Measurements from ENCODE around the gene IRF2BP1. TPM values are rescaled to one million over a fixed set of nuclear protein-coding genes. Genes with fewer than 3 reads are reported as not detected.

IRF2BP1 gene
- total and polyA plus RNA-seq, 2 donors (not counting 1 experiment from before 2014, with no cell fraction given), result 4.0 to 23.1 TPM

DNA sequence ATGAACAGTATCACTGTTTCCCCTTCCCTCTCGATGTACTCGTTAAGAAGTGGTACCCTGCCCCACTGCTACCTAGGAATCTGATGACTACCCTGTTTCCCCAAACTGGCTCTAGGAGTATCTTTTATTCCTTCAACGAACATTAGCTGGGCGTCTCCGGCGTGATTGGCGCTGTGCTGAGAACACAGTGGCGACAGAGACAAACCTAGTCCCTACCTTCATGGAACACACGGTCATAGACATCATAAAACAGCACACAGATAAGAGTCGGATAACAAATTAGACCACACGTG is 23.7 kb downstream of the IRF2BP1 start:
- Histone ChIP-seq H4K20me1 (ENCODE audit: control insufficient read depth, extremely low read depth, insufficient read depth, low read length) (no peaks in the 10 kb centered on the region), H3K36me3 (ENCODE audit: control insufficient read depth, insufficient read depth, low read length) (peaks cover 7% of the 10 kb centered on the region), H3K27me3 (ENCODE audit: control insufficient read depth, insufficient read depth, low read length) (peaks cover 30% of the 10 kb centered on the region), H3K4me2 (ENCODE audit: extremely low read depth, insufficient read depth, low read length) (peak overlapping the region; percentile 94), H3K4me1 (ENCODE audit: control insufficient read depth, extremely low read depth, insufficient read depth, low read length) (no peaks in the 10 kb centered on the region), H3K9ac (ENCODE audit: insufficient read depth, low read length) (peak overlapping the region; percentile 86), H2AFZ (ENCODE audit: low read length) (peak overlapping the region; percentile 51), H3K9me3 (ENCODE audit: control insufficient read depth, insufficient read depth, low read depth, low read length) (no peaks in the 10 kb centered on the region), H3K79me2 (ENCODE audit: control insufficient read depth, insufficient read depth, low read length) (peaks cover 32% of the 10 kb centered on the region), H3K4me3 (replicated peaks in 1 of 4; ENCODE audit: control extremely low read depth in 1 of 4, insufficient read depth in 1 of 4, low read depth in 3 of 4, low read length in 4 of 4) (peak overlapping the region; percentile 81 to 97 (median 92)), H3K27ac (ENCODE audit: insufficient read depth, low read length) (peak overlapping the region; percentile 88)
- no peak for DNase-seq (ENCODE audit: low read depth in 2 of 2)
- TF ChIP-seq EZH2 (IDR thresholded peaks at IDR 0.05; ENCODE audit: low read length, missing control alignments), result no peak
- TF ChIP-seq, protein P1, sequence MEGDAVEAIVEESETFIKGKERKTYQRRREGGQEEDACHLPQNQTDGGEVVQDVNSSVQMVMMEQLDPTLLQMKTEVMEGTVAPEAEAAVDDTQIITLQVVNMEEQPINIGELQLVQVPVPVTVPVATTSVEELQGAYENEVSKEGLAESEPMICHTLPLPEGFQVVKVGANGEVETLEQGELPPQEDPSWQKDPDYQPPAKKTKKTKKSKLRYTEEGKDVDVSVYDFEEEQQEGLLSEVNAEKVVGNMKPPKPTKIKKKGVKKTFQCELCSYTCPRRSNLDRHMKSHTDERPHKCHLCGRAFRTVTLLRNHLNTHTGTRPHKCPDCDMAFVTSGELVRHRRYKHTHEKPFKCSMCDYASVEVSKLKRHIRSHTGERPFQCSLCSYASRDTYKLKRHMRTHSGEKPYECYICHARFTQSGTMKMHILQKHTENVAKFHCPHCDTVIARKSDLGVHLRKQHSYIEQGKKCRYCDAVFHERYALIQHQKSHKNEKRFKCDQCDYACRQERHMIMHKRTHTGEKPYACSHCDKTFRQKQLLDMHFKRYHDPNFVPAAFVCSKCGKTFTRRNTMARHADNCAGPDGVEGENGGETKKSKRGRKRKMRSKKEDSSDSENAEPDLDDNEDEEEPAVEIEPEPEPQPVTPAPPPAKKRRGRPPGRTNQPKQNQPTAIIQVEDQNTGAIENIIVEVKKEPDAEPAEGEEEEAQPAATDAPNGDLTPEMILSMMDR (conservative IDR thresholded peaks at IDR 0.05 in 1 of 2, IDR thresholded peaks at IDR 0.05 in 1 of 2; ENCODE audit: low read depth in 1 of 2, low read length in 2 of 2), result no peak

DNA sequence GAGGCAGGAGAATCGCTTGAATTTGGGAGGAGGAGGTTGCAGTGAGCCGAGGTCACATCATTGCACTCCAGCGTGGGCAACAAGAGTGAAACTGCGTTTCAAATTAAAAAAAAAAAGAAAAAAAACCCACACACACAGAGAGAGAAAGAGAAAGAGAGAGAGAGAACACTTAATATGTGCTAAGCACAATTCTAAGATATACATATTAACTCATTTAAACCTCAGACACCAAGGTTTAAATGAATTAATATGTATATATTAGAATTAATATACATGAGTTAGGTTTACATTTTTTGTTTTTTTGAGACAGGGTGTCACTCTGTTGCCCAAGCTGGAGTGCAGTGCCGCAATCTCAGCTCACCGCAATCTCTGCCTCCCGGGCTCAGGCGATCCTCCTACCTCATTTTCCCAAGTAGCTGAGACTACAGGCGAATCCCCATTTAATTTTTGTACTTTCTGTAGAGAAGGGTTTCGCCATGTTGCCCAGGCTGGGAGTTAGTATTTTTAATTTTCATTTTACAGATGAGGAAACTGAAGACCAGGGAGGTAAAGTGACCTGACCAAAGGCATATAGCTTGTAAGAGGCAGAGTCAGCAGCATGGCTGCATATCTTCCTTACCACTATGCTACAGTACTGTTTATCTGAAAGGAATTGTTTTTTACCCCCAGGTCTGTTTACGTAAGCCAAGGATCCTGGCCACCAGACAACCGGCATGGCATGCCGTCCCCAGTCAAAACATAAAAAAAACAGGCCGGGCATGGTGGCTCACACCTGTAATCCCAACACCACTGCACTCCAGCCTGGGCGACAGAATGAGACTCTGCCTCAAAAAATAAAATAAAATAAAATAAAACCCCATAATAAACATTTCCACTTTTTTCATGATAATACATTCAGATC is 25.3 kb downstream of the IRF2BP1 start:
- Histone ChIP-seq H4K20me1 (ENCODE audit: control insufficient read depth, extremely low read depth, insufficient read depth, low read length) (no peaks in the 10 kb centered on the region), H3K9ac (ENCODE audit: insufficient read depth, low read length) (no peak overlapping the region), H3K4me2 (ENCODE audit: extremely low read depth, insufficient read depth, low read length) (no peak overlapping the region), H3K9me3 (ENCODE audit: control insufficient read depth, insufficient read depth, low read depth, low read length) (no peaks in the 10 kb centered on the region), H3K79me2 (ENCODE audit: control insufficient read depth, insufficient read depth, low read length) (peaks cover 39% of the 10 kb centered on the region), H3K36me3 (ENCODE audit: control insufficient read depth, insufficient read depth, low read length) (peaks cover 7% of the 10 kb centered on the region), H3K4me3 (replicated peaks in 1 of 4; ENCODE audit: control extremely low read depth in 1 of 4, insufficient read depth in 1 of 4, low read depth in 3 of 4, low read length in 4 of 4) (no peak overlapping the region), H3K4me1 (ENCODE audit: control insufficient read depth, extremely low read depth, insufficient read depth, low read length) (no peaks in the 10 kb centered on the region), H3K27me3 (ENCODE audit: control insufficient read depth, insufficient read depth, low read length) (peaks cover 18% of the 10 kb centered on the region), H2AFZ (ENCODE audit: low read length) (no peak overlapping the region), H3K27ac (ENCODE audit: insufficient read depth, low read length) (no peak overlapping the region)
- no peak for TF ChIP-seq EZH2 (IDR thresholded peaks at IDR 0.05; ENCODE audit: low read length, missing control alignments)
- TF ChIP-seq, protein P1 (conservative IDR thresholded peaks at IDR 0.05 in 1 of 2, IDR thresholded peaks at IDR 0.05 in 1 of 2; ENCODE audit: low read depth in 1 of 2, low read length in 2 of 2), result no peak
- no peak for DNase-seq (ENCODE audit: low read depth in 2 of 2)

DNA sequence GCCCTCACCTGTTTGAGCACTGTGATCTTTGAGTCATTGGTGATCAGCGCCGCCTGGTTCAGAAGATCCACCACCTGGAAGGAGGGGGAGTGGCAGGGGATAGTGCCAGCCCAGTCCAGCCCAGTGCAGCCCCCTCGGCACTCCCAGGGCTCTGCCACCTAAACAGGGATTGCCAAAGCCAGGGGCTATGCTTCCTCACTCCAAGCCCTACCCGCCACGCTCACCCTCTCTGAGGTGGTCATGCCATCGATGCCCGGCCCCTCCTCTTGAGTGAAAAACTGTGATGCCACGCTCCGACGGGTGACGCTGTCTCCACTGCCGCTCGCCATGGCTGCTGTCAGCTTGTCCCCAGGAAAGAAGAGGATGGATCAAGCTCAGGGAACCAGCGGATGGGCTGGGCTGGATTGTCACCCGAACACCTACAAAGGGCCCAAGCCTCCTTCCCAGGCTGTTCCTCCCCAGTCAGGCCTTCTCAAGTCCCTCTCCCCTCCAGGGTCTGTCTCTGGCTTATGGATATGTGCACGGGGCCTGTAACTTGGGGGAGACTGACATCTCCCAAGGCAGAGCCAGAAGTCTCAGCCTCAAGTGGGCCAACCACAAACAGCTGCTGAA is 31.7 kb downstream of the IRF2BP1 start:
- peaks cover 32% of the 10 kb centered on the region for H3K36me3 ChIP-seq (ENCODE audit: control insufficient read depth, insufficient read depth, low read length)

More for the DNA sequence above, 31.7 kb downstream of the IRF2BP1 start:
- no peak overlapping the region for H2AFZ ChIP-seq (ENCODE audit: low read length)
- no peaks in the 10 kb centered on the region for H4K20me1 ChIP-seq (ENCODE audit: control insufficient read depth, extremely low read depth, insufficient read depth, low read length)
- H3K4me3 ChIP-seq (replicated peaks in 1 of 4; ENCODE audit: control extremely low read depth in 1 of 4, insufficient read depth in 1 of 4, low read depth in 3 of 4, low read length in 4 of 4), result no peak overlapping the region
- no peak overlapping the region for H3K4me2 ChIP-seq (ENCODE audit: extremely low read depth, insufficient read depth, low read length)
- no peak overlapping the region for H3K27ac ChIP-seq (ENCODE audit: insufficient read depth, low read length)
- H3K27me3 ChIP-seq (ENCODE audit: control insufficient read depth, insufficient read depth, low read length), result no peaks in the 10 kb centered on the region
- no peaks in the 10 kb centered on the region for H3K4me1 ChIP-seq (ENCODE audit: control insufficient read depth, extremely low read depth, insufficient read depth, low read length)
- H3K79me2 ChIP-seq (ENCODE audit: control insufficient read depth, insufficient read depth, low read length), result peaks cover 16% of the 10 kb centered on the region
- H3K9me3 ChIP-seq (ENCODE audit: control insufficient read depth, insufficient read depth, low read depth, low read length), result no peaks in the 10 kb centered on the region
- H3K9ac ChIP-seq (ENCODE audit: insufficient read depth, low read length), result no peak overlapping the region
- TF ChIP-seq EZH2 (IDR thresholded peaks at IDR 0.05; ENCODE audit: low read length, missing control alignments), result no peak
- TF ChIP-seq, protein P1 (conservative IDR thresholded peaks at IDR 0.05 in 1 of 2, IDR thresholded peaks at IDR 0.05 in 1 of 2; ENCODE audit: low read depth in 1 of 2, low read length in 2 of 2), result no peak
- DNase-seq (ENCODE audit: low read depth in 2 of 2), result no peak

Data from fibroblast of lung (primary cell).